ENCODE measurements around the gene HOXC12. TPM values are rescaled to one million over a fixed set of nuclear protein-coding genes. Genes with fewer than 3 reads are reported as not detected.

Gene HOXC12
- total RNA-seq, 2 experiments from 2014 or later, result not detected

- Histone ChIP-seq H3K27ac (ENCODE audit: low read depth in 1 of 2, low read length in 2 of 2) (no peak overlapping the region), H3K27me3 (ENCODE audit: control insufficient read depth in 1 of 2, insufficient read depth in 2 of 2, low read length in 2 of 2) (peaks cover 95 to 98% of the 10 kb centered on the region in 2 experiments), H3K4me1 (ENCODE audit: insufficient read depth, low read length) (peaks cover 45% of the 10 kb centered on the region), H3K4me3 (ENCODE audit: low read length) (no peak overlapping the region), H3K36me3 (ENCODE audit: insufficient read depth, low read length) (no peaks in the 10 kb centered on the region), H3K9me3 (ENCODE audit: control insufficient read depth in 1 of 2, insufficient read depth in 1 of 2, low read length in 2 of 2) (peaks cover 0 to 49% of the 10 kb centered on the region in 2 experiments)
- Mint-ChIP-seq H3K9me3 (no peaks in the 10 kb centered on the region), H3K27ac (no peak overlapping the region), H3K36me3 (ENCODE audit: low read depth) (no peaks in the 10 kb centered on the region), H3K4me3 (no peak overlapping the region), H3K4me1 (ENCODE audit: low read depth) (peaks cover 31% of the 10 kb centered on the region), H3K27me3 (peaks cover 100% of the 10 kb centered on the region)
- no peak for TF ChIP-seq CTCF (IDR thresholded peaks at IDR 0.05)
- ChIA-PET CTCF (interaction anchor here (0.7 to 6.3 kb wide), 8 partner anchors 10 to 211 kb away, joined by 3 to 59 read pairs (median 3); partner anchors contain the start of gene HOXC5), POLR2A (no interaction called here)
- DNase-seq, result no peak
- intact Hi-C loops (cut with DNase I, micrococcal nuclease), result loop anchor here in 1 of 2 experiments (10.0 kb wide), 1 partner anchor 361 kb away; the partner anchor contains the start of gene GPR84
- ATAC-seq (ENCODE audit: poor library complexity), result no peak
Observed at GRCh38 chr12:54003625-54004024, 48.9 kb downstream of the HOXC12 start.

GRCh38 chr12:54004063-54004840, 49.5 kb downstream of the HOXC12 start:
- H3K27ac ChIP-seq (ENCODE audit: low read depth in 1 of 2, low read length in 2 of 2), result no peak overlapping the region
- Mint-ChIP-seq H3K9me3 (no peaks in the 10 kb centered on the region), H3K27me3 (peaks cover 100% of the 10 kb centered on the region), H3K36me3 (ENCODE audit: low read depth) (no peaks in the 10 kb centered on the region), H3K4me1 (ENCODE audit: low read depth) (peaks cover 32% of the 10 kb centered on the region), H3K4me3 (no peak overlapping the region), H3K27ac (no peak overlapping the region)
- peaks cover 0 to 49% of the 10 kb centered on the region in 2 experiments for H3K9me3 ChIP-seq (ENCODE audit: control insufficient read depth in 1 of 2, insufficient read depth in 1 of 2, low read length in 2 of 2)
- intact Hi-C loops (cut with DNase I, micrococcal nuclease), result loop anchor here in 1 of 2 experiments (10.0 kb wide), 1 partner anchor 361 kb away; the partner anchor contains the start of gene GPR84
- no peaks in the 10 kb centered on the region for H3K36me3 ChIP-seq (ENCODE audit: insufficient read depth, low read length)
- no peak for TF ChIP-seq CTCF (IDR thresholded peaks at IDR 0.05)
- peaks cover 91 to 96% of the 10 kb centered on the region in 2 experiments for H3K27me3 ChIP-seq (ENCODE audit: control insufficient read depth in 1 of 2, insufficient read depth in 2 of 2, low read length in 2 of 2)
- H3K4me3 ChIP-seq (ENCODE audit: low read length), result no peak overlapping the region
- CTCF ChIA-PET, result interaction anchor here (0.7 to 6.3 kb wide), 10 partner anchors 9 to 210 kb away, joined by 3 to 59 read pairs (median 4); partner anchors contain the start of gene HOXC5
- ATAC-seq (ENCODE audit: poor library complexity) (no peak), DNase-seq (no peak)
- POLR2A ChIA-PET, result interaction anchor here (1.1 kb wide), 1 partner anchor 187 kb away, joined by 3 read pairs; no protein-coding TSS in a partner anchor
- peaks cover 48% of the 10 kb centered on the region for H3K4me1 ChIP-seq (ENCODE audit: insufficient read depth, low read length)

GRCh38 chr12:54004841-54005530, 50.3 kb downstream of the HOXC12 start:
- ATAC-seq (ENCODE audit: poor library complexity), result no peak
- no peak overlapping the region for H3K4me3 ChIP-seq (ENCODE audit: low read length)
- Mint-ChIP-seq H3K27ac (no peak overlapping the region), H3K4me1 (ENCODE audit: low read depth) (peaks cover 32% of the 10 kb centered on the region), H3K27me3 (peaks cover 100% of the 10 kb centered on the region), H3K4me3 (no peak overlapping the region), H3K36me3 (ENCODE audit: low read depth) (no peaks in the 10 kb centered on the region), H3K9me3 (no peaks in the 10 kb centered on the region)
- no peak for DNase-seq
- no peak overlapping the region for H3K27ac ChIP-seq (ENCODE audit: low read depth in 1 of 2, low read length in 2 of 2)
- H3K36me3 ChIP-seq (ENCODE audit: insufficient read depth, low read length), result no peaks in the 10 kb centered on the region
- peaks cover 91 to 96% of the 10 kb centered on the region in 2 experiments for H3K27me3 ChIP-seq (ENCODE audit: control insufficient read depth in 1 of 2, insufficient read depth in 2 of 2, low read length in 2 of 2)
- CTCF ChIA-PET, result interaction anchor here (0.8 to 6.3 kb wide), 11 partner anchors 11 to 211 kb away, joined by 3 to 59 read pairs (median 7); partner anchors contain the start of genes HOXC5 and SMUG1
- peaks cover 0 to 49% of the 10 kb centered on the region in 2 experiments for H3K9me3 ChIP-seq (ENCODE audit: control insufficient read depth in 1 of 2, insufficient read depth in 1 of 2, low read length in 2 of 2)
- POLR2A ChIA-PET, result interaction anchor here (0.8 to 1.3 kb wide), 3 partner anchors 48 to 196 kb away, joined by 3 to 4 read pairs (median 4); no protein-coding TSS in a partner anchor
- intact Hi-C loops (cut with DNase I, micrococcal nuclease), result loop anchor here (5.0 to 10.0 kb wide), 3 partner anchors 360 to 377 kb away; partner anchors contain the start of genes GPR84 (in 1 of the 2) and ZNF385A (in 1 of the 2)
- no peak for TF ChIP-seq CTCF (IDR thresholded peaks at IDR 0.05)
- peaks cover 49% of the 10 kb centered on the region for H3K4me1 ChIP-seq (ENCODE audit: insufficient read depth, low read length)

Data from CD4-positive, alpha-beta T cell (primary cell).